NCI-H82 (cell line): ENCODE data around the gene LTB4R2.
"Not testable (repeated sequence)": the region's sequence is repeated elsewhere in the genome, so short reads cannot be mapped to it uniquely, and the experiment has no call there.

Experiments used
- DNase-seq: peaks from one replicate; lab custom pipeline; 2025; lab: John Stamatoyannopoulos, UW

The LTB4R2 gene

DNA sequence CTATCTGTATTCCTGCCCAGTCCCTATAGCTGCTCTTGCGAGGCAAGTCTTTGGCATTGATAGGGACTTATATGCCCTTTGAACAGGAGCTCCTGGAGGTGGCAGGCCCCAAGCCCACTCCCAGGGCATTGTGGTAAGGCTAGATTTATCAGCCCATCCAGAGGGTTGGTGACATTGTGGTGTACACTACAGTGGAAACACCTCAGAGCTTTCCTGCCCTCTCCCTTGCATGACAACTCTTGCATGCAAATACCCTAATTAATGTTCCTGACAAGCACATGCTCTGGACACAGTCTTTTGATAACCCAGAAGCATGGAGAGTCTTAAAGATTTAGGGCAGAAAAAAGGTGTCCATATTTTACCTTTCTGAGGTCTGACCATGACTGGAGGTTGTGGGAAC, 30.7 kb downstream of the LTB4R2 start:
- DNase-seq: no peak

DNA sequence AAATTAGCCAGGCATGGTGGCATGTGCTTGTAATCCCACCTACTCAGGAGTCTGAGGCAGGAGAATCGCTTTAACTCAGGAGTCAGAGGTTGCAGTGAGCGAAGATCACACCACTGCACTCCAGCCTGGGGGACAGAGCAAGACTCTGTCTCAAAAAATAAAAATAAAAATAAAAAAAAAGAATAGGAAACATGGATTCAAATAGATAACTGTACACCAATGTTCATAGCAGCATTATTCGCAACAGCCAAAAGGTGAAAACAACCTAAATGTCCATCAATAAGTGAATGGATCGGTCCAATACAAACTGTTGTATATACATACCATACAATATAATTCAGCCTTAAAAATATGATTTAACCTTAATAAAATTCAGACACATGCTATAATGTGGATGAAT, 32.9 kb downstream of the LTB4R2 start:
- no peak for DNase-seq

DNA sequence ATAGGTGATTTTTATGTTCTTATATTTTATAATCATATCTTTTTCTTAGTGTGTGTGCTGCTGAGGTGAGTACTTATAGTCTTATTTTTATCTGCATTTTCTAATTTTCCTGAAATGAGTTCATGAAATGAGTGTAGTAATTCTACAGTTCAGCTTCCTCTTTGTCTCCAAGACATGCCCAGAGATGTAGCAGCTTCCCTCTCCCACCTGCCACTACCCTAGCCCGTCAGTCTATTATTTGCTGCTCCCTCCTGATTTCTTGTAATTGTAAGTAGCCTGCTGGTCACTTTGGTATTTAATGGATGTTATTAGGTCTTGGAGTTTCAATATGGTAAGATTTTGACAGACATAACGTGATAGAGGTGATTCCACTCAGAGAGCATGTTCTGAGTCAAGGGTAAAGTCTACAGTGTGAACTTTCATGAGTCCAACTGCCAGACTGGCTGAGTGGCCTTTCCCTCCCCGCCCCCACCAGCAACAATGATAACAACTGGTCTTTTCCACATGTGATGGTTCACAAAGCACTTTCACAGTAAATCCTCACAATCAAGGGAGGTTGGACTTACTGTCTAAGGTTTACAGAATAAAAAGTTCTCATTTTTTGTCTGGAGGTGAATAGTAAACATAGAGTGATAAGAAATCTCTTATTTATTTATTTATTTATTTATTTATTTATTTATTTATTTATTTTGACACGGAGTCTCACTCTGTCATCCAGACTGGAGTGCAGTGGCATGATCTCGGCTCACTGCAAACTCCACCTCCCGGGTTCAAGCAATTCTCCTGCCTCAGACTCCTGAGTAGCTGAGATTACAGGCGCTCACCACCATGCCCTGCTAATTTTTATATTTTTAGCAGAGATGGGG, 34.1 kb downstream of the LTB4R2 start:
- DNase-seq: no peak

DNA sequence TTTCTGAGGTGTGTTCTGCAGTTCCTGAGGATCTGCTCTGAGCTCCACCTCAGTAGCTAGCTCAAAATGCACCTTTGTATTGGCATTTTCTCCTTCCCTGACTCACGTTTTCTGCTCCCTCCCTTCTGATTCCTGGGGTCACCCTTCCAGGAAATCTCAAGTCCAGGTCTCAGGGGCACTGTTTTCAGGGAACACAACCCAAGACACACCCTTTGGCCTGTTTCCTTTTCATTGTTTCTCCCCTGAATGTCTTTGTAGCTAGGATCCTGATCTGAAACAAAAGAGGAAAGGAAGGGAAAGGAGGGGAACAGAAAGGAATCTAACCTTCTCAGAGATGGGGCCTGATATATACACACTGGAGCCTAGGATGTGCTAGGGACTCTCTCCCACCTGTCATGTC, 37.2 kb downstream of the LTB4R2 start:
- no peak for DNase-seq

DNA sequence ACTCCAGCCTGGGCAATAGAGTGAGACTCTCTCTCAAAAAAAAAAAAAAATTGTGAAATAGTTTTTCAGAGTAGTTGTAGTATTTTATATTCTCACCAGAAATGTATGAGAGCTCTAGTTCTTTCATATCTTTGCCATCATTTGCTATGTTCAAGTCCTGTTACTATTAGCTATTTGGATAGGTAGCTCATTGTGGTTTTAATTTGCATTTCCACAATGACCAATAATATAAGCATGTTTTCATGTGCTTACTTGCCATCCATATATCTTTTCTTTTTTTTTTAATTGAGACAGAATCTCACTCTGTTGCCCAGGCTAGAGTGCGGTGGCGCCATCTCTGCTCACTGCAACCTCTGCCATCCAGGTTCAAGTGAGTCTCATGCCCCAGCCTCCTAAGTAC, 38.2 kb downstream of the LTB4R2 start:
- DNase-seq: no peak

DNA sequence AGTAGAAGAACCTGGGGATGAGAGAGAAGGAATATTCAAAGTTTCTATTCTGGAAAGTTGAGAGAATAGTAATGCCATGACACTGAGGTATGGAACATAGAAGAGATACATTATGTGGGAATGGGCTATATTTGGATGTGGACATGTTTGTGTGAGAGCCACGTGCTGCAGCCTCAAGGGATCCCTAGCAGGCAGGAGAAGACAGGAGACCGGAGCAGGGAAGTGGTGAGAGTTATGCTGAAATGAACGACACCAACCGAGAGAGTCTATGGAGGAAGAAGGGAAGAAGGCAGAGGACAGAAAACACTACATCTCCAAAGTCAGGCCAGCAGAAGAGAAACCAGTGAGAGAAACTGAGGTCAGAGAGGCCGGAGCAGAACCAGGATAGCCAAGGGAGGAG, 39.8 kb downstream of the LTB4R2 start:
- no peak for DNase-seq

DNA sequence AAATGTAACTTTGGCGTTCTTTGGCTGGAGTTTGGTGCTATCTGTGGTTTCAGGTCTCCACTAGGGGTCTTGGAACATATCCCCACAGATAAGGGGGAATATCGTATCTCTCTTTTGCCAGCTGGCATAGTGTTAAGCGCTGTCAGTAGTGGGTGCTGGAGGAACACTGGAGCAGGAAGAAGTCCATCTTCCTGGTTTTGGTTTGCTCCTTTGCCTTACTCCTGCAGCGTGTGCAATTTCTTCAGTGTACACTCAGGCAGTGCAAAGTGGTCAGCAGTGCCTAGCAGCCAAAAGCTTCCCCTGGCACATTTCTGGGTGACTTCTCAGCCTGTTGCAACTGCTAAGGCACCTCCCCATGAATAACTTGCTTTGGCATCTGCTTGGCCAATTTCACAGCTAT, 41.6 kb downstream of the LTB4R2 start:
- DNase-seq: peak; percentile 40

DNA sequence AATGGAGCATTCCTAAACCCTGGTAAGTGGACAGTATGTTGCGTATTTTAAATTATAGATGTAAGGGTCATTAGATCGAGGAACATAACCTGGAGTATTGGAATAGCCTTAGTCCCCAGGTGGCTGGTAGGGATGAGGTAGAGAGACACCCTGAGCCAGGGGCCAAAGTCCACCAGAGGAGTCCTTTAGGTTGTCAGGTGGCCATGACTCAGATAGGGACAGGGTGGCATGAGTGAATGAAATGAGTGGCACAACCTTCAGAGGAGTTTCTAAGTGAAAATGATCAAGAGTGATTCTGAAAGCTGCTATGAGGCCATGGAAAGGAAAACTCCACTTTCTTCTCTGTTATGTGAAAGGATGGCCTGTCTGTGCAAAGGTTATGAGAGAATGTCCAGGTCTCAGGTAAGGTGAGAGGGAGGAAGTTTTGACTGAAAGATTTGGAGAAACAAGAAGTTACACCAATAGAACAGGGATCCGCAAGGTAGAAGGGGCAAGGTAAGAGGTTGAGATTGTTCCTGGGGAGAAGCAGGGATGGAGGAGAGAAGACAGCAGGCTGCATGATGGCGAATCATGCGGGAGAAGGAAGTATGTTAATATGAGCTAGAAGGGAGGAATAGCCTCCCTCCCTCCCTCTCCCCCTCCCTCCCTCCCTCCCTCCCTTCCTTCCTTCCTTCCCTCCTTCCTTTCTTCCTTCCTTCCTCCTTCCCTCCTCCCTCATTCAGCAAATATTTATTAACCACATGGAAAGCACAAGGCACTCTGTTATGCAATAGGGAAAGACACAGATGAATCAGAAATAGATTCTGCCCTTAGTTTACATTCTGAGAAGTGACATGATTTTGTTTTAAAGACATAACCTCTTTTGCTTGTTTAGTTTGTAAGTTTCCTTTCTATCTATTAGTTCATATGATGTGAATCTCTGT, 43.9 kb downstream of the LTB4R2 start:
- no peak for DNase-seq

DNA sequence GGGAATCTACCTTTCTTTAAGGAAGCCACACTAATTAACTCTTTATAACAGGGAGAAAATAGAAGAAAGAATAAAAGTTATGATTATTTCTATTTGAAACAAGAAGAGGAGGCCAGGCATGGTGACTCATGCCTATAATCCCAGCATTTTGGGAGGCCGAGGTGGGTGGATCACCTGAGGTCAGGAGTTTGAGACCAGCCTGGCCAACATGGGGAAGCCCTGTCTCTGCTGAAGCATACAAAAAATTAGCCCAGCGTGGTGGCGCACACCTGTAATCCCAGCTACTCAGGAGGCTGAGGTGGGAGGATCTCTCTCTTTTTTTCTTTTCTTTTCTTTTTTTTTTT, 44.5 kb downstream of the LTB4R2 start:
- not testable (repeated sequence) for DNase-seq

DNA sequence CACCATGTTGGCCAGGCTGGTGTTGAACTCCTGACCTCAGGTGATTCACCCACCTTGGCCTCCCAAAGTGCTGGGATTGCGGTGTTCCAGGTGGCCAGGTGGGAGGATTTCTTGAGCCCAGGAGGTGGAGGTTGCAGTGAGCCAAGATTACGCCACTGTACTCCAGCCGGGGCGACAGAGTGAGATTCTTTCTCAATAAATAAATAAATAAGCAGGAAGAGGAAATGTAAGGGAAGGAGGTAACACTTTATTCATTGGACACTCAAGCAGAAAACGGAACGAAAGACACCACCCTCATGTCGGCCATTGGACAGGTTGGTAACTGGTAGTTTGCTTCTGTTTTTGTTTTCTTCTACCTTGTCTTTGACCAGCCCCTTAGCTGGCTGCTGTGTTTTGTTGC, 45.1 kb downstream of the LTB4R2 start:
- DNase-seq: no peak

DNA sequence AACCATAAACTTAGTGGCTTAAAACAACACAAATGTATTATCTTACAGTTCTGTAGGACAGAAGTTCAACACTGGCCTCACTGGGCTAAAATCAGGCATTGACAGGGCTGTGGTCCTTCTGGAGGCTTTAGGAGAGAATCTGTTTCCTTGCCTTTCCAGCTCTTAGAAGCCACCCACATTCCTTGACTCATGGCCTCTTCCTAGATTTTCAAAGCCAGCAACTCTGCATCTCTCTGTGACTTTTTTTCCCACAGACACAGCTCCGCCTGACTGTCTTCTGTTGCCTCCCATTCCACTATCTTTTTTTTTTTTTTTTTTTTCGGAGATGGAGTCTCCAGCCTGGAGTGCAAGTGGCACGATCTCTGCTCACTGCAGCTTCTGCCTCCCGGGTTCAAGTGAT, 46.3 kb downstream of the LTB4R2 start:
- DNase-seq: no peak

DNA sequence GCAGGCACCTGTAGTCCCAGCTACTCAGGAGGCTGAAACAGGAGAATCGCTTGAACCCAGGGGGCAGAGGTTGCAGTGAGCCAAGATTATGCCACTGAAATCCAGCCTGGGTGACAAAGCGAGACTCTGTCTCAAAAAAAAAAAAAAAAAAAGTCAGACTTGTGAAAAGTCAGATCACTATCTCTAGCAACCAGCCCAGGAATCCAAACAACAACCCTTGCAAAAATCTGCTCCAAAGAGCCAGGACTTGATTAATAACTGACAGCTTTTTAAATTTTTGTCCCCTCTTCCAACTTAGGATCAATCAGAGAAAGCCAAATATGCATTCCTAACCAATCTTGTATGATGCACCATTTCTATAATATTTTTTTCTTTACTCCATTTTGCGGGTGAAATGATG, 50.3 kb downstream of the LTB4R2 start:
- no peak for DNase-seq

DNA sequence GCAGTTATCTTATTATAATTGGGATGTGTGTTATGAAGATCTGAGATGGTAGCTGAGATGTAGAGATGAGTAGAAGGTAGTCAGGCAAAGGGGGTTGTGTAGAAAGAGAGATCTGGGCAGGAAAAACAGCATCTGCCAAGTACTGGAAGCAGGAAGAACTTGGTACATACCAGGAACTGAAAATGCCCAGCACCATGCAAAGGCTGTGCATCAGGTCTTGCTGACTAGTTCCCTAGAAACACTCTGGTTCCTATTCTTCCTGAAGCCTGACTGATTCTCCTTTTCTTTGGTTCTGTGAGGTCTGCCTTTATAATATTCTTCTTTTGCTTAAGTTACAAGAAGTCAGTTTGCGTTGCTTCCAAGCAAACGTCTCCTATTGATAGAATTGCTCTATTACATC, 51.4 kb downstream of the LTB4R2 start:
- DNase-seq: no peak
